ENCODE measurements around the gene CENPE.

GRCh38 chr4:103197765-103198110 is 405 bp downstream of the CENPE start:
- TF ChIP-seq CTCF (IDR thresholded peaks at IDR 0.05) (no peak), POLR2A (IDR thresholded peaks at IDR 0.05) (no peak)

All from uterus (tissue), 2 donors.